IMR-90 (cell line): ENCODE data around the gene POFUT2. TPM values are rescaled to one million over a fixed set of nuclear protein-coding genes. Genes with fewer than 3 reads are reported as not detected.

Source experiments
- ATAC-seq: fragments of 200-7000 bp; cut with Tn5 transposase; 2 replicates; pipeline ENCODE4 v1.9.1; 2020; ENCODE audit warnings: low read depth, mild to moderate bottlenecking, moderate library complexity
- BruUV-seq: library from RNA; stranded (reverse); fragments of 400-500 nt; replicated peaks from 2 replicates; lab custom pipeline; 2021; lab: Mats Ljungman, UMichigan
- CTCF ChIA-PET: fragments of 300-600 bp; formaldehyde crosslinking; extraction: SDS; loops from one replicate; lab custom pipeline; 2021; ENCODE audit warnings: antibody characterized with exemption; lab: Yijun Ruan, JAX
- POLR2A ChIA-PET: fragments of 300-600 bp; sonication (Branson Sonifier 250); formaldehyde crosslinking; loops from one replicate; lab custom pipeline; 2022; ENCODE audit warnings: antibody characterized with exemption; ENCODE audit not compliant: unreplicated experiment; lab: Charles Lee
- DNase-seq: peaks from one replicate; pipeline ENCODE4 v3.0.0; 2013
- H2AFZ ChIP-seq: replicated peaks from 2 replicates; pipeline ENCODE3; 2013; ENCODE audit warnings: low read length, mild to moderate bottlenecking; ENCODE audit not compliant: poor library complexity
- H2AK5ac ChIP-seq: 2 replicates; pipeline ENCODE4 v1.6.1; 2013; ENCODE audit warnings: low read depth, low read length, inconsistent platforms
- H2AK9ac ChIP-seq: replicated peaks from 2 replicates; pipeline ENCODE3; 2013; ENCODE audit warnings: mild to moderate bottlenecking, low read depth, low read length, moderate library complexity; ENCODE audit not compliant: poor library complexity
- H2BK120ac ChIP-seq: 2 replicates; pipeline ENCODE4 v1.6.1; 2013; ENCODE audit warnings: low read depth, low read length, inconsistent platforms
- H2BK15ac ChIP-seq: 3 replicates; pipeline ENCODE4 v1.6.1; 2013; ENCODE audit warnings: low read depth, low read length, inconsistent platforms
- H2BK20ac ChIP-seq: 2 replicates; pipeline ENCODE4 v1.6.1; 2013; ENCODE audit warnings: low read depth, mild to moderate bottlenecking, inconsistent platforms, low read length, moderate library complexity
- H2BK5ac ChIP-seq: 2 replicates; pipeline ENCODE4 v1.6.1; 2013; ENCODE audit warnings: mild to moderate bottlenecking, low read depth, low read length, inconsistent platforms; ENCODE audit not compliant: poor library complexity, severe bottlenecking
- H3K14ac ChIP-seq: replicated peaks from 2 replicates; pipeline ENCODE4 v1.6.1; 2013; ENCODE audit warnings: low read depth, low read length, inconsistent platforms
- H3K18ac ChIP-seq: 2 replicates; pipeline ENCODE4 v1.6.1; 2013; ENCODE audit warnings: low read depth, low read length, control low read depth
- H3K23ac ChIP-seq: 2 replicates; pipeline ENCODE4 v1.6.1; 2013; ENCODE audit warnings: low read depth, low read length, inconsistent platforms
- H3K27ac ChIP-seq: 2 replicates; pipeline ENCODE4 v1.5.1; 2013; ENCODE audit warnings: mild to moderate bottlenecking, control low read depth, low read length; ENCODE audit not compliant: insufficient read depth
- H3K27me3 ChIP-seq: 2 replicates; pipeline ENCODE4 v1.6.1; 2013; ENCODE audit warnings: low read length; ENCODE audit not compliant: control insufficient read depth, insufficient read depth
- H3K36me3 ChIP-seq: 2 replicates; pipeline ENCODE4 v1.6.1; 2013; ENCODE audit warnings: low read length, mixed read lengths; ENCODE audit not compliant: control insufficient read depth, insufficient read depth
- H3K4ac ChIP-seq: 2 replicates; pipeline ENCODE4 v1.6.1; 2013; ENCODE audit warnings: low read depth, low read length, inconsistent platforms
- H3K4me1 ChIP-seq: 2 replicates; pipeline ENCODE4 v1.6.1; 2013; ENCODE audit warnings: low read length, mixed read lengths; ENCODE audit not compliant: control insufficient read depth, insufficient read depth
- H3K4me2 ChIP-seq: 2 replicates; pipeline ENCODE4 v1.6.1; 2013; ENCODE audit warnings: low read depth, mild to moderate bottlenecking, control low read depth, low read length, moderate library complexity
- H3K4me3 ChIP-seq: 2 replicates; pipeline ENCODE4 v1.5.1; 2013; ENCODE audit warnings: low read depth, mild to moderate bottlenecking, control low read depth, low read length, moderate library complexity; ENCODE audit not compliant: insufficient read depth
- H3K56ac ChIP-seq: 2 replicates; pipeline ENCODE4 v1.6.1; 2013; ENCODE audit warnings: low read length, inconsistent platforms; ENCODE audit not compliant: insufficient read depth; ENCODE audit errors: extremely low read depth
- H3K79me1 ChIP-seq, 2 experiments: 2 replicates each; pipeline ENCODE4 v1.6.1; 2013; ENCODE audit warnings: low read length in 2 of 2, inconsistent platforms in 1 of 2, low read depth in 1 of 2
- H3K9ac ChIP-seq: 2 replicates; pipeline ENCODE4 v1.6.1; 2013; ENCODE audit warnings: low read depth, low read length, control low read depth
- H3K9me1 ChIP-seq: 2 replicates; pipeline ENCODE4 v1.6.1; 2013; ENCODE audit warnings: low read length, inconsistent platforms; ENCODE audit not compliant: insufficient read depth
- H3K9me3 ChIP-seq: 2 replicates; pipeline ENCODE4 v1.6.1; 2013; ENCODE audit warnings: low read length; ENCODE audit not compliant: control insufficient read depth, insufficient read depth
- H4K20me1 ChIP-seq: 2 replicates; pipeline ENCODE4 v1.6.1; 2013; ENCODE audit warnings: low read length, inconsistent platforms; ENCODE audit not compliant: insufficient read depth
- H4K5ac ChIP-seq: 2 replicates; pipeline ENCODE4 v1.6.1; 2013; ENCODE audit warnings: mild to moderate bottlenecking, low read depth, low read length, control low read depth
- H4K8ac ChIP-seq, 2 experiments: 2 replicates each; pipeline ENCODE4 v1.6.1; 2013; ENCODE audit warnings: low read depth in 2 of 2, low read length in 2 of 2, control low read depth in 1 of 2, inconsistent platforms in 1 of 2
- H4K91ac ChIP-seq: 2 replicates; pipeline ENCODE4 v1.6.1; 2013; ENCODE audit warnings: low read depth, low read length, inconsistent platforms; ENCODE audit not compliant: insufficient read depth
- BHLHE40 ChIP-seq: fragments of 150-350 bp; IDR thresholded peaks from 2 replicates; pipeline ENCODE4 v1.6.1; 2016; ENCODE audit warnings: mild to moderate bottlenecking, low read depth, low read length
- CEBPB ChIP-seq: IDR thresholded peaks from 2 replicates; pipeline ENCODE4 v1.6.1; 2012; ENCODE audit warnings: low read depth, low read length, improper control_type of control experiment
- POLR2A ChIP-seq: IDR thresholded peaks from 2 replicates; pipeline ENCODE4 v1.6.1; 2012; ENCODE audit warnings: mild to moderate bottlenecking, low read depth, low read length
- USF2 ChIP-seq: fragments of 150-350 bp; IDR thresholded peaks from 2 replicates; pipeline ENCODE4 v1.6.1; 2017; ENCODE audit warnings: mild to moderate bottlenecking, antibody characterized with exemption, low read length, low read depth
- WGBS, 2 experiments: methylation state at CpG; one replicate each; pipeline versions ENCODE4 v1.1.5 to v1.1.7; 2013; ENCODE audit warnings: missing lambda C conversion rate in 2 of 2; ENCODE audit not compliant: insufficient read length in 1 of 2; ENCODE audit errors: extremely low coverage in 2 of 2; 5-methylcytosine and 5-hydroxymethylcytosine counted together
- dilution Hi-C: fragments of 300-500 bp; cut with HindIII; formaldehyde crosslinking; loops from one replicate; pipeline ENCODE4 v1.14.3; 2018; ENCODE audit warnings: low sequenced_read_pairs; ENCODE audit not compliant: unreplicated experiment
- in situ Hi-C: fragments of 300-500 bp; cut with MboI; formaldehyde crosslinking; loops from 3 replicates; pipeline ENCODE4 v1.14.3; 2019; ENCODE audit warnings: low sequenced_read_pairs, inconsistent platforms, mixed read lengths
- intact Hi-C: fragments of 100-400 bp; cut with micrococcal nuclease; formaldehyde crosslinking; loops from 2 replicates; pipeline ENCODE4 v1.10.0; 2022
- polyA plus RNA-seq, 3 experiments: library from polyadenylated mRNA; depleted of rRNA; stranded (reverse); fragments of >200 nt; gene quantifications; 2 replicates each; pipeline ENCODE4 v1.2.3, GENCODE V29; 2012; ENCODE audit warnings: low replicate concordance in 1 of 3
- total RNA-seq: library from RNA; depleted of rRNA; stranded (reverse); fragments of >200 nt; gene quantifications from 2 replicates; pipeline ENCODE4 v1.2.3, GENCODE V29; 2012

Gene POFUT2
- total and polyA plus RNA-seq, 2 of the 4 experiments (the other 2 are of a cell fraction) = 18.8 to 59.3 TPM

DNA sequence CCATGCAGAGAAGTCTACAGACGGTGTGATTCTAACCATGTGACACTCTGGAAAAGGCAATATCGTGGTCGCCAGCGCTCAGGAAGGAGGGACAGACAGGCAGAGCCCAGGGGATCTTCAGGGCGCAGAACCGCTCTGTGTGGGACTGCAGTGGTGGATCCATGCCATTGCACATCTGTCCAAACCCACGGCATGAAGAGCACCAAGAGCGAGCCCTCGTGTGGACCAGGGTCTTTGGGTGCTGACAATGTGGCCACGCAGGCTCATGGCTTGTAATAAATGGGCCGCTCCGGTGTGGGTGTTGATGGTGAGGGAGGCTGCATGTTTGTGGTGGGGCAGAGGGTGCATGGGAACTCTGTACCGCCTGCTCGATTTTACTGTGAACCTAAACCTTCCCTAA is 25.3 kb upstream of the POFUT2 start:
- CTCF ChIA-PET = no interaction called here
- in situ Hi-C loops = no loop called here
- no peak overlapping the region for H4K91ac ChIP-seq

More for the DNA sequence above, 25.3 kb upstream of the POFUT2 start:
- Histone ChIP-seq H4K5ac (no peak overlapping the region), H3K9me3 (no peaks in the 10 kb centered on the region), H2AFZ (no peak overlapping the region), H4K20me1 (no peaks in the 10 kb centered on the region; the same call in 1 of the 2 replicates), H2BK20ac (no peak overlapping the region; the same call in 1 of the 2 replicates), H3K18ac (no peak overlapping the region), H2BK5ac (no peak overlapping the region), H3K4me3 (no peak overlapping the region), H3K9ac (no peak overlapping the region), H3K79me1 (peaks cover 0 to 9% of the 10 kb centered on the region in 2 experiments; a peak in 2 of 4 replicates), H3K27ac (no peak overlapping the region), H3K23ac (no peak overlapping the region), H2BK120ac (no peak overlapping the region), H3K27me3 (no peaks in the 10 kb centered on the region), H3K56ac (no peak overlapping the region), H4K8ac (no peak overlapping the region), H2AK5ac (0 out of 2 replicates have a peak overlapping the region, but pooled peaks have one; percentile 39), H3K14ac (no peak overlapping the region), H3K9me1 (peaks cover 16% of the 10 kb centered on the region), H2AK9ac (no peak overlapping the region), H3K36me3 (no peaks in the 10 kb centered on the region), H3K4ac (no peak overlapping the region; the same call in 1 of the 2 replicates), H3K4me2 (no peak overlapping the region), H2BK15ac (no peak overlapping the region), H3K4me1 (peaks cover 23% of the 10 kb centered on the region)
- TF ChIP-seq CEBPB = no peak
- TF ChIP-seq BHLHE40 = no peak
- TF ChIP-seq USF2 = no peak
- no peak for TF ChIP-seq POLR2A
- WGBS, 2 experiments = 88% methylated on average over 9 of the region's 14 CpGs; no CpG with 5 or more reads in 1 of the 2 experiments
- DNase-seq (no peak), ATAC-seq (no peak)
- POLR2A ChIA-PET = no interaction called here
- intact Hi-C loops (no loop called here), dilution Hi-C loops (no loop called here)
- BruUV-seq = no TSS peak
